ENCODE data around the gene DCAF8. TPM values are rescaled to one million over a fixed set of nuclear protein-coding genes. Genes with fewer than 3 reads are reported as not detected.

Gene DCAF8
- total RNA-seq, 2 donors from 2014 or later, result 133 to 172 TPM

DNA sequence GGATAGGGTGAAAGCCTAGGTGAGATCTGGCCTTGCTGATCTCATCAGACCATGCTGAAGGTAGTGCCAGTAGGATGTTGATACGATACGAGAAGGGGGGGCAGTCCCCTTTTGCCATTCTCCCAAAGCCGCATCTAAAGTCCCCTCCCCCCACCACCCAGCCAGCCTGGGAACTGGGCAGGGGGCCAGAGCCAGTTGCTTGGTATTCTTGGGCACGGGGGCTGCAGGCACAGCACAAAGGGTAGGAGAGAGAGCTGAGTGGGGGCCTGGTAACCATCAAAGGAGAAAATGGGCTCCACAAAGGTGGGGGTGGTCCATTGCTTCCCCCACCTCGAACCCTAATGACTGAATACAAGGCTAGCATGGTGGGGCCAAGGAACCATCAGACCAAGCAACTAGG is 51.8 kb downstream of the DCAF8 start:
- no peak for DNase-seq (ENCODE audit: low spot score)
- intact Hi-C loops (cut with DNase I), result no loop called here
- no peaks in the 10 kb centered on the region for H3K9me3 ChIP-seq
- H3K27me3 ChIP-seq (replicated peaks; ENCODE audit: insufficient read depth), result no peaks in the 10 kb centered on the region
- WGBS, result 43% methylated on average over 5 of the region's 5 CpGs
- no peak overlapping the region for H3K4me3 ChIP-seq
- TF ChIP-seq, protein P1, sequence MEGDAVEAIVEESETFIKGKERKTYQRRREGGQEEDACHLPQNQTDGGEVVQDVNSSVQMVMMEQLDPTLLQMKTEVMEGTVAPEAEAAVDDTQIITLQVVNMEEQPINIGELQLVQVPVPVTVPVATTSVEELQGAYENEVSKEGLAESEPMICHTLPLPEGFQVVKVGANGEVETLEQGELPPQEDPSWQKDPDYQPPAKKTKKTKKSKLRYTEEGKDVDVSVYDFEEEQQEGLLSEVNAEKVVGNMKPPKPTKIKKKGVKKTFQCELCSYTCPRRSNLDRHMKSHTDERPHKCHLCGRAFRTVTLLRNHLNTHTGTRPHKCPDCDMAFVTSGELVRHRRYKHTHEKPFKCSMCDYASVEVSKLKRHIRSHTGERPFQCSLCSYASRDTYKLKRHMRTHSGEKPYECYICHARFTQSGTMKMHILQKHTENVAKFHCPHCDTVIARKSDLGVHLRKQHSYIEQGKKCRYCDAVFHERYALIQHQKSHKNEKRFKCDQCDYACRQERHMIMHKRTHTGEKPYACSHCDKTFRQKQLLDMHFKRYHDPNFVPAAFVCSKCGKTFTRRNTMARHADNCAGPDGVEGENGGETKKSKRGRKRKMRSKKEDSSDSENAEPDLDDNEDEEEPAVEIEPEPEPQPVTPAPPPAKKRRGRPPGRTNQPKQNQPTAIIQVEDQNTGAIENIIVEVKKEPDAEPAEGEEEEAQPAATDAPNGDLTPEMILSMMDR (IDR thresholded peaks at IDR 0.05), result no peak
- no peak for TF ChIP-seq POLR2AphosphoS5 (IDR thresholded peaks at IDR 0.05)
- TF ChIP-seq POLR2A (IDR thresholded peaks at IDR 0.05), result no peak
- peaks cover 10% of the 10 kb centered on the region for H3K4me1 ChIP-seq (replicated peaks)
- H3K27ac ChIP-seq, result no peak overlapping the region
- H3K36me3 ChIP-seq, result peaks cover 6 to 7% of the 10 kb centered on the region in 2 donors

DNA sequence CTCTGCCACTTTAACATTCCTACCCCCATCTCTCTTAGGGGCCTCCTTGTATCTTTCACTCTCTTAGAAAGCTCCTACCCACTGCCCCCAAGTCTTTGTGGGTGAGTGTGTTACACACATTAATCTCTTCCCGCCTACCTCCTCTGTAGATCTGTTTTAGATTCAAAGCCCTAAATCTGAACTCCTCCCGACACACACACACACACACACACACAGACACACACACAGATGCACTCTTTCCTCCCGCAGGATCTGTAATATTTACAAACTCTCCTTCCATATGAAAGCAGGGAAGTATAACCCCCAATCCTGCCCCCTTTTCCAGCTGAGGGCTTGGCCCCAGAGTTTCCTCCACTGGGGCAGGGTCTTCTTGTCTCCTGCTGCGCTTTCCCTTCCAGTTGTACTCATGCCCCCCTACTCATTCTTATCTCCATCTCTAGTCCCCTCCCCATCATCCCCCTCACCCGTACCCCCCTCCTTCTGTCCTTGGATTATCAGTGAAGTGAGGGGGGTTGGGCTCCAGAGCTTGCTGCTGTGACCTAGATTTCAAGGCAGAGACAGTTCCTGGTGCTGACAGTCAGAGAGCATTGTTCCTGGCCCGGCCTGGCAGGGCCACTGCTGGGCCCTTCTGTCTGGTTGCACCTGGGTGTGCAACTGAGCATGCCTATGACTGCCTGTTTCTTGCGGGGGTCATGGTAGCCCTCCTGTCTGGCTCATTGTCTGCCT is 52.9 kb downstream of the DCAF8 start:
- H3K4me3 ChIP-seq, result no peak overlapping the region
- H3K9me3 ChIP-seq, result no peaks in the 10 kb centered on the region
- H3K36me3 ChIP-seq, result peaks cover 6 to 7% of the 10 kb centered on the region in 2 donors
- H3K27ac ChIP-seq, result no peak overlapping the region
- peaks cover 13% of the 10 kb centered on the region for H3K4me1 ChIP-seq (replicated peaks)
- H3K27me3 ChIP-seq (replicated peaks; ENCODE audit: insufficient read depth), result no peaks in the 10 kb centered on the region
- 56% methylated on average over 7 of the region's 7 CpGs for WGBS
- TF ChIP-seq POLR2AphosphoS5 (IDR thresholded peaks at IDR 0.05), result no peak
- TF ChIP-seq, protein P1 (IDR thresholded peaks at IDR 0.05), result no peak
- no peak for TF ChIP-seq POLR2A (IDR thresholded peaks at IDR 0.05)
- intact Hi-C loops (cut with DNase I), result loop anchor here (10.0 kb wide), 1 partner anchor 165 kb away; no protein-coding TSS in a partner anchor
- DNase-seq (ENCODE audit: low spot score), result no peak

DNA sequence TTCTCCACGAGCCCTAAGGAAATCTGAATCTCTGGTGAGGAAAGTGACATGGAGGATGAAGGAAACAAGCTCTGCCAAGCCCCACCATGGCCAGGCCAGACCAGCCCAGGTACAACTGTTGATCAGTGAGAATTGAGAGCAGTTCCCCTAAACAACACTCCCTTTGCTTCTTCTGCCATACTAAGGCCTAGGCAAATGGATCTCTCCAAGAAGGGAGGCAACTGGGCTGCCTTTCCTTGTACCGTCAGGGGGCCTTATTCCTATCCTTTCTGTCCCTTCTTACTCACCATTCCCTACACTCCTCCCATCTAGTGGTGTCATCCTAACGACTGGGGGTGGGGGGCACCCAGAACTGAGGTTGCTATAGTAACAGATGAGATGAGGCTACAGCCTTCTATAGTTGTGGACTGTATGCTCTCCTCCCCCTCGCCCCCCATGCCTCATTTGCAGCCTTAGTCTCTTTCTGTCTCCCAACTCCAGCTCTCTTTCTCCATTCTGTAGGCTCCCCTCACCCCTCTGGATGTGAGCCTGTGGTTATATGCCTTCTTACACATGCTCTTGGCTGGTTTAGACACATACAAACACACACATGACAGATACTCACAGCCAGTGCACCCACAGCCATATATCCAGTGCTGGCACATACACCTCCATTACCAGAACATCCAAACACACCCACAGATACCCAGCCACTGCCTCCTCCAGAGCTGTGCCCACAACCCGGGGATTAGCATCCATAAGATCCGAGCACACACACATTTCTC is 53.6 kb downstream of the DCAF8 start:
- intact Hi-C loops (cut with DNase I), result loop anchor here (10.0 kb wide), 1 partner anchor 166 kb away; no protein-coding TSS in a partner anchor
- Histone ChIP-seq H3K4me1 (replicated peaks) (peaks cover 13% of the 10 kb centered on the region), H3K36me3 (peaks cover 6 to 7% of the 10 kb centered on the region in 2 donors), H3K27ac (no peak overlapping the region), H3K9me3 (no peaks in the 10 kb centered on the region), H3K27me3 (replicated peaks; ENCODE audit: insufficient read depth) (no peaks in the 10 kb centered on the region), H3K4me3 (no peak overlapping the region)
- no peak for DNase-seq (ENCODE audit: low spot score)
- TF ChIP-seq POLR2AphosphoS5 (IDR thresholded peaks at IDR 0.05) (no peak), POLR2A (IDR thresholded peaks at IDR 0.05) (no peak)
- TF ChIP-seq, protein P1 (IDR thresholded peaks at IDR 0.05), result no peak
- 55% methylated on average over 6 of the region's 6 CpGs for WGBS

DNA sequence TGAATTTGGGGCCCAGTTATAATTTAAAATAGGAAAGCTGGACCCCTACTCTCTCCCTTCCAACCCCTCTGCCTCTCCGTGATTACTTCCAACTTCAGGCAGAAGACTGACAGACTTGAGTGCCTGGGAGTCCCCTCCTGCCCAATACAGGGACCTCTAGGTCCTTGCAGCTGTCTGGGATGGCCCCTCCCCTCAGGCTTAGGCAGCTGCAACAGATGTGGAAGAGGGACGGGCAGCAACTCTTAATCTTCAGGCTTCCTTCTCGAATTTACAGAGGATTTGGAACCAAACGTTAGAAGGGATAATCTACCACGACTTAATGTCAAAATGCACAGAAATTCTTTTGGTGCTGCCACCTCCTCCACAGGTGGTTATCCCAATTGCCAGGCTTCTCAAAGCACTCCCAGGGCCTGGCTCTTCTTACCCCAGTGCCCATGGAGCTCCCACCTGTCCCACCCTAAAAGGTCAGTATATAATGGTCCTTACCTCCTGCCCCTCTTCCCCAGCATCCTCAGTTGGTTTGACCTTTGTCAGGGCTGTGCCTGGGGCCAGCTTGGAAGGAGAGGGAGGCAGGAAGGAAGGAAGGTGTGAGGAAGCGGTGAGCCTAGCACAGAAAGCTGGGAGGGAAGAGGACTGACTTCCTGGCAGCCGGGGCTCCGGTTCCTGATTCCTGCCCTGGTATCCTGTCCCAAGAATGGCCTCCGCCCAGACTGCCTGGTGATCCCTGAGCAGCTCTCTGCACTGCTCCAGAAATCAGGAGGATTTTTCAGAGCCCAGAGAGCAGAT is 54.4 kb downstream of the DCAF8 start:
- peaks cover under 1 to 4% of the 10 kb centered on the region in 2 donors for H3K36me3 ChIP-seq
- peaks cover 13% of the 10 kb centered on the region for H3K4me1 ChIP-seq (replicated peaks)
- DNase-seq (ENCODE audit: low spot score), result no peak
- TF ChIP-seq, protein P1 (IDR thresholded peaks at IDR 0.05), result no peak
- no peak for TF ChIP-seq POLR2A (IDR thresholded peaks at IDR 0.05)
- TF ChIP-seq POLR2AphosphoS5 (IDR thresholded peaks at IDR 0.05), result no peak
- no peaks in the 10 kb centered on the region for H3K9me3 ChIP-seq
- no peak overlapping the region for H3K27ac ChIP-seq
- H3K27me3 ChIP-seq (replicated peaks; ENCODE audit: insufficient read depth), result no peaks in the 10 kb centered on the region
- WGBS, result 63% methylated on average over 9 of the region's 9 CpGs
- intact Hi-C loops (cut with DNase I), result loop anchor here (10.0 kb wide), 1 partner anchor 167 kb away; no protein-coding TSS in a partner anchor
- no peak overlapping the region for H3K4me3 ChIP-seq

All from prostate gland (tissue), 2 donors.